Measurements from ENCODE around the gene LCLAT1.
"Not testable (repeated sequence)": the region's sequence is repeated elsewhere in the genome, so short reads cannot be mapped to it uniquely, and the experiment has no call there.

The LCLAT1 gene

DNA sequence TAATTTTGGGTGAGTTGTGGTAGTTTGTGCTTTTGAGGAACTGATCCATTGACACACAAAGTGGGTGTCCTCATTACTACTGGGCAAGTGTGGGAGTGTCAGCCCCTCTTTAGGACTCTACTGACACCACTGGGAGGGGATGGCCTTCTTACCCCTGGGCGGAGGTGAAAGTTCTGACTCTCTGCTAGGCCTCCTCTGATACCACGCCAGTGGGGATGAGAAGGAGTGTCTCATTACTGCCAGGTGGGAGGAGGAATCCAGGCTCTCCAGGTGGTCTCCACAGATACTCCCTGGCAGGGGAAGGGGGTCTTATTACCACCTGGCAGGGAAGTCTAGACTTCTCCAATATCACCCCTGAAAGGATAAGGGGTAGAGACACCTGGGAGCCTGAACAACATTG, 9.1 kb downstream of the LCLAT1 start:
- DNase-seq: no peak

DNA sequence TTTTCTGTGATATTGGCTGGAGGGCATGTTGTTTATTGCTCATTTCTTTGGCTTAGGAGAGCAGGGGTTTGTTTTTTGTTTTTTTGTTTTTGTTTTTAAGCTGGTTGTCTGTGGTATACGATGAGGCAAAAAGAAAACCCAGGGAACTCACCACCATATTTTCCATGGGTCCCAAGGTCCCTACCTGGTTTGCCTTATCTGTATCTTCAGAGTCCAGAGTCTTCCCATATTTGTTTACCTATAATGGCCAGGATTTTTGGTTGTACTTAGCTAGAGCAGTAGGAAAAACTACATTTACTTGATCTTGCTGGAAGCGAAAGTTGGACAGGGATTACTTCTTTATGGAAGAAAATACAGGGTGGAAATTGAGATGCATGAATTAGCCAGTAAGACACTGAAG, 9.5 kb downstream of the LCLAT1 start:
- DNase-seq: no peak

DNA sequence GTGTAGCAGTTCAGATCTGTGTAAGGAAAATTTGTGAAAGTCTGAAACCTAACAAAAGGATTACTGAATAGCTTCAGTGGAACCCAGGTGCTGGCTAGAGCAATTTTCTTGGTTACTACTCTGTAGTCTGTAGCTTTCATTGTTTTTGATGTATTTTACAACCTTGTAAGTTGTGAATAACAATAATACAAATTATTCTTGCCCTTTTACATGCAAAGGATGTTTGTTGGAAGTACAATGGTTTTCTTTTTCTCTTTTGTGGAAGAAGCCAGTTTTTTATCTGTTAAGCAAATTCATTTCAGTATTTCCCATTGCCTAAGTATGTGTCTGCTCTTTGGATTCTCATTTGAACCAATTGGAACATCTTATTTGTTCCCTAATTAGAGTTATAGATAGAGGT, 10.2 kb downstream of the LCLAT1 start:
- no peak for DNase-seq

DNA sequence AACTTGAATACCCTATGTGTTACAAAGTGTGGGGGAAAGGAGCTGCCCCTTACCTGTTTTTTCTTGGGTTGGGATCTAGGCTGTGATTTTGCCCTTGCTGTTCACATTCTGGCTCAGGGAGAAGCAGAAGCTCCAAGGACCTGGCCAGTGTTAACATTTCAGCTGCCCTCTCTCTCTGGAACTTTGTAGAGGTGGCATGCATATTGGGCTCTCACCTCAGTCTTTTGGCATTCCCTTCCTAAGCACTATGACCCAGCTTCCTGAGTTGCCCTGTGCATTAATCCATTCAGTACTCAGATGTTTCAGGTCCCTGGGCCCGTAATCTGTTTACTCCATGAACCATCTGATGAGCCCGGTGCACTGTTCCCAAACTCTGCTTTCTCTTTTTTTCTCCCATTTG, 12.1 kb downstream of the LCLAT1 start:
- no peak for DNase-seq

DNA sequence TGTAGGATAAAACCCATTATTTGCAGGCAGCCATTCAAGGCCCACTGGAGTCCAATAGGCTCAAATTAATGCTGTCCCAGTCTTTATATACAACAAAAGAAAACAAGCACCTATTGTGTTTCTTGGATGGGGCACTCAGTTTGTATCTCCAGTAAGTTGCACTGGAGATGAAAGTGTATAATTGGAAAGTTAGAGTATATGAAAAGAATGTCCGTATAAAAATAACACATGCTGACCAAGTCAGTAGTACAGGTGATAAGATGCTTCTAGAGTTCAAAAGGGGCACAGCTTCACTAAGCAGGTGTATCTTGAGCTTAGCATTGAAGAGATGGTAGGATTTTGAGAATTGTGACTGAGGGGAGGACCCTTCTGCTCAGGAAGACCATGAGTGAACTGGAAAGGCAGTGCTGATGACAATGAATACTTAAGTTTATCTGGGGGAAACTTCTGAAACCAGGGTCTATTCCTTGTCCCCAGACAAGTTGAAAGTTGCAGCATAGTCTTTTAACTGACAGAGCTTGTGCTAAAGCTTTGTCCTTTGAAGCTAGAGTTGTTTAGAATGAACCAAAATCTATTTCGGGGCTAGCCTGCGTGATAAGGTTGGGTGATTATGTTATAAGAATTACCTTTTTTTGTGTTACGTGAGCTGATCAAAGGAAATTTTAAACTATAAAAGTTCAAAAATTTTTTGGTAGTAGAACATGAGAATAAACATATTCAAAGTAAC, 15.2 kb downstream of the LCLAT1 start:
- DNase-seq: no peak

DNA sequence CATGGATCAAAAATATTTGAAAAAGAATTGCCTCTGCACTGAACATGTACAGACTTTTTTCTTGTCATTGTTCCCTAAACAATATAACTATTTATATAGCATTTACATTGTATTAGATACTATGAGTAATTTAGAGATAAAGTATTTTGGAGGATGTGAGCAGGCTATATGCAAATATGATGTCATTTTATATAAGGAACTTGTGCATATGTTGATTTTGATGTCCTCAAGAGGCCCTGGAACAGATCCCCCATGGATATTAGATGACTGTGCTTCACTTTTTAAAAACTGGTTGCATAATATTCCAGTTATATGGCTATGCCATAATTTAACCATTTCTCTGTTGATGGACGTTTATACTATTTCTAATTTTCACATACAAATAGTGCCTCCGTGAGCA, 16.5 kb downstream of the LCLAT1 start:
- no peak for DNase-seq

DNA sequence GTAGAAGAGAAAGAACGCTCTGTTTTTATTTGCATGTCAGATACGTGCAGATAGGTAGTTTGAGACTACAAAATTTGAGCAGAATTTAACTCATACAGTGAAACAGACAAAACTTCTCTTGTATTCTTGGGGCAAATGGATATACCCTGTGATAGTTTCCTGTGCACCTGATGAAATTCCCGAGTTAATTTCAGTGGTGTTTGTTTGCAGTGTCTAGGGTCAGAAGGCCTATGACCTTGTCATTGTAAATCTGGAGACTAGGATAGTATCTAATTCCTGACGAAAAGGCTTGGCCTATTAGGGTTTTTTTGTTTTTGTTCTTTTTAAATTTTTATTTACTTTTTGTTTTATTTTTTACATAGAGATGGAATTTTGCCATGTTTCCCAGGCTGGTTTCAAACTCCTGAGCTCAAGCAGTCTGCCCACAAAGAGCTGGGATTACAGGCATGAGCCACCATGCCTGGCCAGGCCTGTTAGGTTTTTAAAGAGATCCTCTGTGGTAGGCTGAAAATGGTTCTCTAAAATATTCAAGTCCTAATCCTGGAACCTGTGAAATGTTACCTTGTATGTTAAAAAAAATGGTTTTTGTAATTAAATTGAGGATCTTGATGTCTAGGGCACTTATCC, 17.6 kb downstream of the LCLAT1 start:
- no peak for DNase-seq

DNA sequence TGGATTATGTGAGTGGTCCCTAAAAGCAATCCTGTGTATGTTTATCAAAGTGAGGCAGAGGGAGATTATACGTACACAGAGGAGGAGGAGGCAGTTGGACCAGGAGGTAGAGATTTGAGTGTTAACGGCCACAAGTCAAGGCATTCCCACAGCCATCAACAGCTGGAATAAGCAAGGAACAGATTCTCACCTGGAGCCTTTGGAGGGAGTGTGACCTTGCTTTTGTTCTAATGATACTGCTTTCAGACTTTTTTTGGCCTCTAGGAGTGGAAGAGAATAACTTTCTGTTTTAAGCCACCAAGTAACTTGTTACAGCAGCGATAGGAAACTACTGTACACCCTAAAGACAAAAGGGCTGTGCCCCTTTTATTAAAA, 18.1 kb downstream of the LCLAT1 start:
- DNase-seq: no peak

DNA sequence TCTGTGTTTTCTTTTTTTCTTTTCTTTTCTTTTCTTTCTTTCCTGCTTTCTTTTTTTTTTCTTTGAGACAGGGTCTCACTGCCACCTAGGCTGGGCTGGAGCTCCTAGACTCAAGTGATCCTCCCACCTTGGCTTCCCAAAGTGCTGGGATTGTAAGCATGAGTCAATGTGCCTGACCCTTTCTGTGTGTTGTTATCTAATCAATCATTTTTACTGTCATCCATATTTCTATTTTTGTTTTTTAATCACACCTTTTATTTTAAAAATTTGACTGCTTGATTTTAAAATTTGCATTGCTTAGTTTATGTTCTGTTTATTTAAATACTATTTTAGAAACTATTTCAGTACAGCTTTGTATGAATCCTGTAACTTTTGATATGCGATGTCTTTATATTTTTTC, 19.2 kb downstream of the LCLAT1 start:
- DNase-seq: no peak

DNA sequence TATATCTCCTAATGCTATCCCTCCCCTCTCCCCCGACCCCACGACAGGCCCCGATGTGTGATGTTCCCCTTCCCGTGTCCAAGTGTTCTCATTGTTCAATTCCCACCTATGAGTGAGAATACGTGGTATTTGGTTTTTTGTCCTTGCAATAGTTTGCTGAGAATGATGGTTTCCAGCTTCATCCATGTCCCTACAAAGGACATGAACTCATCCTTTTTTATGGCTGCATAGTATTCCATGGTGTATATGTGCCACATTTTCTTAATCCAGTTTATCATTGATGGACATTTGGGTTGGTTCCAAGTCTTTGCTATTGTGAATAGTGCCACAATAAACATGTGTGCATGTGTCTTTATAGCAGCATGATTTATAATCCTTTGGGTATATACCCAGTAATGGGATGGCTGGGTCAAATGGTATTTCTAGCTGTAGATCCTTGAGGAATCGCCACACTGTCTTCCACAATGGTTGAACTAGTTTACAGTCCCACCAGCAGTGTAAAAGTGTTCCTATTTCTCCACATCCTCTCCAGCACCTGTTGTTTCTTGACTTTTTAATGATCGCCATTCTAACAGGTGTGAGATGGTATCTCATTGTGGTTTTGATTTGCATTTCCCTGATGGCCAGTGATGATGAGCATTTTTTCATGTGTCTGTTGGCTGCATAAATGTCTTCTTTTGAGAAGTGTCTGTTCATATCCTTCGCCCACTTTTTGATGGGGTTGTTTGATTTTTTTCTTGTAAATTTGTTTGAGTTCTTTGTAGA, 20.2 kb downstream of the LCLAT1 start:
- not testable (repeated sequence) for DNase-seq

DNA sequence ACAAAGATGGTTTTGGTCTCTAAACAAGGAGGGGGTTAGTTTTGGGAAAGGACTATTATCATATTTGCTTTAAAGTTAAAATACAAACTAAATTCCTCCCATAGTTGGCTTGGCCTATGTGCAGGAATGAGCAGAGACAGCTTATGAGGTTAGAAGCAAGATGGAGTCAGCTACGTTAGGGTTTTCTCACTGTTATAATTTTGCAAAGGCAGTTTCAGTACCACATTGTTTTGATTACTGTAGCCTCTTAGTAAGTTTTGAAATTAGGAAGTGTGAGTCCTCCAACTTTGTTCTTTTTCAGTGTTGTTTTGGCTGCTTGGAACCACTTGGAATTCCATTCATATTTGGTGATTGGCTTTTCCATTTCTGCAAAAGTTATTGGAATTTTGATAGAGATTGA, 23.4 kb downstream of the LCLAT1 start:
- no peak for DNase-seq

DNA sequence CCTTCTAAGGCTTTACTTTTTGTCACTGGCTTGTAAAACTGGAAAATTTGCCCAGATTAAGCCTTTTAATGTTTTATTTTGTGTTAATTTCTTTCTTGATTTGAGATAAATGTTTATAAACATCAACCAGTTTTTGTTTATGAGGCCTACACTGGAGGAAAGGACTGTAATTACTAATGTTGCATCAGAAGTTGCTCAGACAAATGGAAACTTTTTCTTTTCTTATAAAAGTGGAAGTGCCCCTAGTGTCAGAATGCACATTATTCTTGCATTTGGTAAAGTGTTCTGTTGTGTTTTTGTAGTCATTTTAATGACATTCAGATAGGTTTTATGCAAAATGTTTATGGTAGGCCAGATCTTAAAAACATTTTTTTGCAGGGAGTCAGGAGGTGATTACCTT, 25.3 kb downstream of the LCLAT1 start:
- no peak for DNase-seq

DNA sequence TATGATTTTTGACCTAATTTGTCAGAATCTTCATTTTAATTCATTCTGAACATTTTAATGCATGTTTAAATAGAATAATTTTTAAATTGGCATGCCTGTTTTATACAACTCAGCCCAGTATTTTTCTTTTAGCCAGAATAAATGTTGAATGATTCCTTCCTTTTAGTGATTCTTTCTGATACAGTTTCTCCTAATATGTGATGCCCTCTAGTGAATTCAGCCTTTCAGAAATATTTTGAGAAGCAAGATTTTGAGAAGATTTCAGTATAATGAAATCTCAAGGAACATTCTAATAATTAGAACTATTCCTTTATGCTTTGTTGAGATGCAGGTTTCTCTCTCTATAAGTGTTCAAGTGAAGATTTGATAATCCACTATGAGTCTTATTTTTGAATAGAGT, 28.5 kb downstream of the LCLAT1 start:
- DNase-seq: no peak

DNA sequence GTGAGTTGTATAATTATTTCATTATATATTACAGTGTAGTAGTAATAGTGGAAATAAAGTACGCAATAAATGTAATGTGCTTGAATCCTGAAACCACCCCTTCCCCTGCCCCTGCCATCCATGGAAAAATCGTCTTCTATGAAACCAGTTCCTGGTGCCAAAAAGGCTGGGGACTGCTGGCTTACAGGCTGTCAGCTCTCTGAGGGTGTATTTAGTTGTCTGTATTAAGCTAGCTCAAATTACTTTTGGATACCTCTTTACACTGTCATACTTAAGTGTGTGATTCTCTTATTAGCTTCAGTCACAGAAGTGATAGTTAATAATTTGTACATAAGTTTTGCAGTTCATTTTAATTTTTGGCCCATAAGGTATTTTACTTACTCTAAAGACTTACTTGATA, 29.6 kb downstream of the LCLAT1 start:
- DNase-seq: no peak

DNA sequence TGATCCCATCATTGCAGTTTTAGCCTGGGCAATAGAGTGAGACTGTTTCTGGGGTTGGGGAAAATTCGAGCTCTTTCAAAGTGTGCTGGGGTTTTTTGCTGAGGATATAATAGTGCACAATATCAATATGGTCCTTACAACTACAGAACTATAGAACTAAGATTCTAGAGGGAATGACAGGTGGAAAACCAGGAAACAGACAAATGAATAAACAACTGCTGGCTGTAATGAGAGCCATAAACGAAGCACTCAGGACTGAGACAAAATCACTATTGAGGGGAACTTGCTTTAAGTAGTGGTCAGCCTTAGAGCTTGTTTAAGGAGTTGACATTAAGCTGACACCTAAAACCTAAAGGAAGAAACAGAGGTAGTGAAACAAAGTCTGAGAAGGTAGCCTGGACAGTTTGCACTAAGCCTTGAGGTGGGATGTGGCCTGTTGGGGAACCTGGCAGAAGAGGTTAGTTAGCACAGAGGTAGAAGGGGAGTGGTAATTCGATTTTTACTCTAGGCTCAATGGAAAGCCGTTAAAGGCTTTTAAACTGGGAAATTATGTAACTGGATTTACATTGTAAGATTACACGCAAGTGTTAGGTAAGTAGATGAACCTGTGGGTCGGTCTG, 33.8 kb downstream of the LCLAT1 start:
- DNase-seq: no peak

DNA sequence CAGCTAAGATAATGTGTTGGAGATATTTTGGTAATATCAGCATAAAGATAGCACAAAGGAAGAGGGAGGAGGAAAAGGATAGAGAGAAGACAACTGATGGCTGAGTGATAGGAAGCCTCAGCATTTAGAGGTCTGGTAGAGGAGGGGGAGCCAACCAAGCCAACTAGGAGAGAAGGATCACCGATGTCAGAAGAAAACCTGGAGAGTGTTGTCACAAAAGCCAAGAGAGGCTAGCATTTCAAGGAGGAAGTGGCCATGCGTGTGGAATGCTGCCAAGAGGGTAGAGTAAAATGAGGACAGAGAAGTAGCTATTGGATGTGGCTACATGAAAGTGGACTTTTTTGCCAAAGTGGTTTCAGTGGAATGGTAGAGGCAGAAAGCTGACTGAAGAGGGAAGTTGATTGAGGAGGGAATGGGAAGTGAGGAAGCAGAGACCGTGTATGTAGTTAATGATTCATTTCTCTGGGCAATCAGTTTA, 34.3 kb downstream of the LCLAT1 start:
- no peak for DNase-seq

DNA sequence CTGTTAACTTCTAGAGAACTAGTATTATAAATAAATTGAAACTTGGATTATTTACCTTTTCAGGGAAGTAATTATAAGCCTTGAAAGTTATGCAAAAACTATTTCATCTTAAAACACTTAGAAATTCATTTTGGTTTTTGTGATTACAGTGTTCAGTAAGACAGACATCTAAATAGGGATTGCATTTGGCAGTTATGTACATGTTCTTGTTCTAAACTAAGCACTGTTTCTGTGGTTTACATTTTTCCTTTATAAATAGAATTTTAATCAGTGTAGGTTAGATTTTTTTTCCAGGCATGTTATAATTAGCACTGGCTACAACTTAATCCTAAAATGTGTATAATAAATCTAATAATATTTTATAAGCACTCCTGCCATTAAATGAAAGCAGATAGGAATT, 35.0 kb downstream of the LCLAT1 start:
- DNase-seq: no peak

DNA sequence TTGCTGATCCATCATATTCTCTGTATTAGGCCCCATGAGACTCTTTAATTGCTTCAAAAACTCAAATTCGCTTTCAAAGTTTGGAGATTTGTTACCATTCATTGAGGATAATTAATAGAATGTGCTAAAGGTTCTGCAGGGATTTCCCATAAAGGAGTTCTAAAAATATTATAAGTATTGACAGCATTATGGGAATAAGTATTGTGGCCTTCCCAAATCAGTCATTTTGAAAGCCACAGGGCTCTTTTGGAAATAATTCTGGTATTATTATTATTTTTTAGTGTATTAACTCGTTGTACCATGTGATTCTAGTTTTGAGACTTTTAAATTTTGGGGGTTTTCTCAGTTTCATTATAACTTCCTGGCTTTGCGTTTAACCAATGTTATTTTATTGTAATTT, 37.1 kb downstream of the LCLAT1 start:
- no peak for DNase-seq

DNA sequence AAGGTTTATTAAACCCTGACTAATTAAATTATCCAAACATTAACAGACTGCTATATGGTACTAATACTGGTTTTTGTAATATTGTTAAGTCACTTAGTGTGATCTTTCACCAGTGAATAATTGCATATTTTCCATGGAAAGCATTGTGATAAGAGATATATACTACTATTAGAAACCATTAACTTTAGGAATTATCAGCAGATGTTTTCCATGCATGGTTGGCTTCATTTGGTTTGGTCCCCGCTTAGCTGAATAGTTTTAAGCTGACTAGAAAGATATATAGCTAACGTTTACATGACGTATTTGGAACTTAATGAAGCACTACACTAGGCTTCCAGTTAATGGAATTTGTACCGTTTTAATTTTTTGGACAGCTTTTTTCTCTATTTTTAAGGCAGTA, 37.9 kb downstream of the LCLAT1 start:
- no peak for DNase-seq

DNA sequence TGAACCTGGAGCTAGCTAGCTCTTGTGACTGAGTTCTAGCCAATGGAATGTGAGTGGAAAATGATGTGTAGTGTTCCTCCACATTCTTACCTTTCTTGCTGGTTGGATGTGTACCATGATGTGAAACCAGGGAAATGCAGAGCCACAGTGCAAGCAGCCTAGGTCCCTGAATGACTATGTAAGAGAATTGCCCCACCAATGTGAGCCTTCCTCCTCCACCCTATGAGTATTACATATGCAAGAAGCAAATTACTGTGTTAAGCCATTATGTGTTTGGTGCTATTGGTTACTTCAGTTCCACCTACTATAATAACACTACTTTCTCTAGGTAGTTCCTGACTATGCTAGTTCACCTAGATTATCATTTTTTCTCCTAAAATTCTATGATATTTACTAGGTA, 39.6 kb downstream of the LCLAT1 start:
- no peak for DNase-seq

DNA sequence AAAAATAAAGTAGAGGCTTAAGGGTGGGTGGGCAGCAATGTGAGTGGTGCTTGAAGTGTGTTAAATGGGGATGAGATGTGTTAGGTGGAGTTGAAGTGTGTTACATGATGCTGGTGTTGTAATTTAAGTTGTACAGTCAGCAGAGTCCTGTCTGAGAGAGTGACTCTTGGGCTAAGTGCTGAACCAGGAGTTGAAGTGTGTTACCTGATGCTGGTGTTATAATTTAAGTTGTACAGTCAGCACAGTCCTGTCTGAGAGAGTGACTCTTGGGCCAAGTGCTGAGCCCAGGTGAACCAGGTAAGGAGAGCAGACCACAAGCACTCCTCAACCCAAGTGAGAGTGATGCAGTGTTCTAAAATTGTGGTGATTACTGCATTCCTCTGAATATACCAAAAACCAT, 40.6 kb downstream of the LCLAT1 start:
- DNase-seq: no peak

DNA sequence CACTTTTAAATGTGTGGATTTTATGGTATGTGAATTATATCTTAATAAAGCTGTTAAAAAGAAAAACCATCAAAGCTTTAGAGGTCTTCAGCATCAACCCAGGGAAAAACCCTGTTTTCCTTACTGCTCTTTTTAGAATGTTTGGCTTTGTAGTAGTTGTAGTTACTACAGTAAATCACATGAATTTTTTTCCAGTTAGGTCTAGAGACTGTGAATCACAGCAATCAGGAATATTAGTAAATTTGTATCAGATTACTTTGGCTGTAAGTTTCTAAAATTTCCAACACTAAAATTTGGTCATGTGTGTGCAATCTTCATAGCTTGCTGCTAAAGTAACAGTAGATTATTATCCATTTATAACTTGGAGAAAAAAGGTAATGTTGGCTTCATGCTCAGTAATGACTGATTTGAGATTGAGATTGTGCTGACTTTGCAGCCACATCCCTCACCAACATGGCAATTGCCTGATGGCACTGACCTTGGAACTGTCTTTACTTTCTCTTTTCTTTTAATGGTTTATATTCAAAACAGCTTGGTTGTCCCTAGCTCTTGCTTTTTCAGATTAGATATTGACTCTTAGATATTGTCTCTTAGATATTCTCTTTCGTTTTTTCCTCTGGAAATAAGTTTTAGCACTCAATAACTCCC, 41.1 kb downstream of the LCLAT1 start:
- no peak for DNase-seq

DNA sequence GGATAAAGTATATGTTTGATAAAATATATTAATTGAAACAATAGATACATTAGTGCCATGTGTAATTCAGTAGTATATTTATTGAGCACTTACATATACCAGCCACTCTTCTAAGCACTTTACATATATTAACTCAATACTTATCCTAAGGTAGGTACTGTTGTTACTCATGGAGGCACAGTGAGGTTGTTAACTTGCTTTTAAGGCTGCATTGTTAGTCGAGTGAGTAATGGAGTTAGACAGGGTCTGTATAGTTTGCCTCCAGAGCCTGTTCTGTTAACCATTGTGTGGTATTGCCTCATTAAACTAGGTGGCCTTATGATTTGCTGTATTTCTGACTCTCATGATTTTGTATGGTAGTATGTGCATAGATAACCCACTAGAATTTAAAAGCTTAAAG, 44.2 kb downstream of the LCLAT1 start:
- DNase-seq: no peak
